ENCODE results near the gene MYL12A.

Gene MYL12A

DNA sequence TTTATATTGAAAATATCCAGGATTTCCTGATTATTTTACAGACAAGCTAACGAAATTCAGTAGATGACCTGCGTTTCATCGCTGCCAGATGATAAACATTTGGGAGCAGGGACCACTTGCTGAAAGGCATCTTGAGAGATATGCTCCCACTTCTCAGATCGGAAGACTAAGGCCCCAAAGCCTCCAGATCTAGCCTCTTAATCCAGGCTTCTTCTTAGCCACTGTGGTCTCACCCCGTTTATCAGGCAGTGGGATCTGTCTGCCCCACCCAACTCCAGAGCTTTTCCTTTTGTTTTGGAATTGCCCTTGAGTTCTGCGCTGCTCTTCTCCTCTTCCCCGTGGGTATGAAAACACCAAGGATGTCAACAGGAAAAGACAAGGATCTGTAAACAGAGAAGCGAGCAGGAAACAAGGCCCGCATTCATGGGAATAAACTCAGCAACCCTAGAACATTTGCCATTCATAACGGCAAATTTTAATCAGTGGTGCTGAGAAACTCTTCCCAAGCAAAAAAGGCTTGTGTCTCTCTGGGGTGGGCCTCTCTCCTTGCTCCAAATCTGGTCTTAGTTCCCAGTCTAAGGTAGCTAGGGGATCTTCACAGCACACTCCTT lies 35.8 kb downstream of the MYL12A start:
- DNase-seq (ENCODE audit: low read depth) = no peak

DNA sequence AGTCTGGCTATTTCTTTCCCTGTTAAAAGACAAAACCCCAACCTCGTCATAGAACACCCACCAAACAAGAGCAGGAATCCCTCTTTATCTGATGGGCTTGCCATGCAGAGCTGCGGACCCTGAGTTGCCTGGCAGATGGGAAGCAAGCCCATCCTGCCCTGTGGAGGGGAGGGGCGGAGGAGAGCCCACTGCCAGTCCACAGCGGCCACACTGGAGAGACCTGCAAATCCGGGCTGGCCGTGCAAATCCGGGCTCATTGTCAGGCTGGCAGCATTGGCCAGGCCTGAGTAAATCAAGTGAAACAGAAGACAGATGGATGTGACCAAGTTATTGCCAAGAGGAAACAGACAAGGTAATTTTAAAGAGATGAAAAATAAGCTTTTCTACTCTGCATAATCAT lies 36.3 kb downstream of the MYL12A start:
- no peak for DNase-seq (ENCODE audit: low read depth)

DNA sequence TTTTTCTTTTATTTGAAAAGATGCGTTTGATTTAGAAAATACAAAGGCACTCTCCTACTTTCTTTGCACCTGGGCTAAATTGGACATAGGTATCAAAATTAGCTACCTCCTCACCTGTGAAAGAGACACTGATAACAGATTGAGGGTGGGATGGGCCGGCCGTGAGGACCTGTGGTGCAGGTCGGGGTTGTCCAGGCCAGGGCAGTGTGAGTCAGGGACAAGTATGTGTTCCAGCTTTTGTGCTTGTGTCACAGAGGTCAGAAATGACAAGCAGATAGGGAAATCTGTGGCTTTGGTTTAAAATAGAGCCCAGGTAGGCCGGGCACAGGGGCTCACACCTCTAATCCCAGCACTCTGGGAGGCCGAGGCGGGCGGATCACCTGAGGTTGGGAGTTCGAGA lies 36.9 kb downstream of the MYL12A start:
- no peak for DNase-seq (ENCODE audit: low read depth)

DNA sequence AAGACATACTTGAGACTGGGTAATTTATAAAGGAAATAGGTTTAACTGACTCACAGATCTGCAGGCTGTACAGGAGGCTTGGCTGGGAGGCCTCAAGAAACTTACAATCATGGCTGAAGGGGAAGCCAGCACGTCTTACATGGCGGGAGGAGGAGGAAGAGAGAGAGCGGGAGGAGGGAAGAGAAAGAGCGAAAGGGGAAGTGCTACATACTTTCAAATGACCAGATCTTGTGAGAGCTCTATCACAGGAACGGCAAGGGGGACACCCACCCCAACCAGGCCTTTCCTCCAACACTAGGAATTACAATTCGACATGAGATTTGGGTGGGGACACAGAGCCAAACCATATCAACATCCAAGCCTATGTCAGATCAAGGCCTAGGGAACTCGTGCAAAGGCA lies 38.6 kb downstream of the MYL12A start:
- no peak for DNase-seq (ENCODE audit: low read depth)

DNA sequence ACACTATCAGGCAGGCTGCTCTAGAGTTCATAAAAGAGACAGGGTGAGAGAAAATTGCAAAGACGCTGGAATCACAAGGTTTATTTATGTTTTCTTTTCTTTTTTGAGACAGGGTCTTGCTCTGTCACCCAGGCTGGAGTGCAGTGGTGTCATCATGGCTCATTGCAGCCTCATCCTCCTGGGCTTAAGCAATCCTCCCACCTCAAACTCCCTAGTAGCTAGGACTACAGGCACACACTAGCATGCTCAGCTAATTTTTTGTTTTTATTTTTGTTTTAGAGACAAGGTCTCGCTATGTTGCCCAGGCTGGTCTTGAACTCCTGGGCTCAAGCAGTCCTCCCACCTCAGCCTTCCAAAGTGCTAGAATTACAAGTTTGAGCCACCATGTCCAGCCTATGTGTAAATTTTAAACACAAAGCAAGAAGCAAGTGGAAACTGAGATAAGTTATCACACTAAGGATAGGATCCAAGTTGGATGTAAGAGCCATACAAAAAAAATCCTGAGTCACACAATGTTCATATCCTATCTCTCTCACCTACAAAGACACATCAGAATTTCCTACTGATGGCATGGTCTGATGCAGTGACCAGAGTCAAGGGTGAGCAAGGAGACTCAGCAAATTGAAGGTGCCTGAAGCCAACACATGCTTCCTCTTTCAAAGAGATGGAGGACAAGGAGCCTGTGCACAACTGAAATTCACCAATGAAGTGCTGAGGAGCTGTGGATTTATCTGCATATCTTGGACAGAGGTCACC lies 45.8 kb downstream of the MYL12A start:
- peak; percentile 27 for DNase-seq (ENCODE audit: low read depth)

- peak; percentile 74 for DNase-seq (ENCODE audit: low read depth)
These were observed 47.0 kb downstream of the MYL12A start for GRCh38 chr18:3294435-3295080.

- peak; percentile 82 for DNase-seq (ENCODE audit: low read depth)
These were observed 49.7 kb downstream of the MYL12A start for GRCh38 chr18:3297025-3297984.

GRCh38 chr18:3304832-3305231 lies 57.2 kb downstream of the MYL12A start:
- DNase-seq (ENCODE audit: low read depth) = no peak

- peak; percentile 96 for DNase-seq (ENCODE audit: low read depth)
These were observed 57.8 kb downstream of the MYL12A start for GRCh38 chr18:3305354-3305762.

Measured in ELR (cell line).